GM21367 (cell line): ENCODE results near the gene ITGBL1.

Experiments
- ATAC-seq: cut with Tn5 transposase; IDR thresholded peaks from one replicate; pipeline ENCODE4 v1.9.1; 2021; ENCODE audit not compliant: unreplicated experiment

The ITGBL1 gene, protein sequence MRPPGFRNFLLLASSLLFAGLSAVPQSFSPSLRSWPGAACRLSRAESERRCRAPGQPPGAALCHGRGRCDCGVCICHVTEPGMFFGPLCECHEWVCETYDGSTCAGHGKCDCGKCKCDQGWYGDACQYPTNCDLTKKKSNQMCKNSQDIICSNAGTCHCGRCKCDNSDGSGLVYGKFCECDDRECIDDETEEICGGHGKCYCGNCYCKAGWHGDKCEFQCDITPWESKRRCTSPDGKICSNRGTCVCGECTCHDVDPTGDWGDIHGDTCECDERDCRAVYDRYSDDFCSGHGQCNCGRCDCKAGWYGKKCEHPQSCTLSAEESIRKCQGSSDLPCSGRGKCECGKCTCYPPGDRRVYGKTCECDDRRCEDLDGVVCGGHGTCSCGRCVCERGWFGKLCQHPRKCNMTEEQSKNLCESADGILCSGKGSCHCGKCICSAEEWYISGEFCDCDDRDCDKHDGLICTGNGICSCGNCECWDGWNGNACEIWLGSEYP

DNA sequence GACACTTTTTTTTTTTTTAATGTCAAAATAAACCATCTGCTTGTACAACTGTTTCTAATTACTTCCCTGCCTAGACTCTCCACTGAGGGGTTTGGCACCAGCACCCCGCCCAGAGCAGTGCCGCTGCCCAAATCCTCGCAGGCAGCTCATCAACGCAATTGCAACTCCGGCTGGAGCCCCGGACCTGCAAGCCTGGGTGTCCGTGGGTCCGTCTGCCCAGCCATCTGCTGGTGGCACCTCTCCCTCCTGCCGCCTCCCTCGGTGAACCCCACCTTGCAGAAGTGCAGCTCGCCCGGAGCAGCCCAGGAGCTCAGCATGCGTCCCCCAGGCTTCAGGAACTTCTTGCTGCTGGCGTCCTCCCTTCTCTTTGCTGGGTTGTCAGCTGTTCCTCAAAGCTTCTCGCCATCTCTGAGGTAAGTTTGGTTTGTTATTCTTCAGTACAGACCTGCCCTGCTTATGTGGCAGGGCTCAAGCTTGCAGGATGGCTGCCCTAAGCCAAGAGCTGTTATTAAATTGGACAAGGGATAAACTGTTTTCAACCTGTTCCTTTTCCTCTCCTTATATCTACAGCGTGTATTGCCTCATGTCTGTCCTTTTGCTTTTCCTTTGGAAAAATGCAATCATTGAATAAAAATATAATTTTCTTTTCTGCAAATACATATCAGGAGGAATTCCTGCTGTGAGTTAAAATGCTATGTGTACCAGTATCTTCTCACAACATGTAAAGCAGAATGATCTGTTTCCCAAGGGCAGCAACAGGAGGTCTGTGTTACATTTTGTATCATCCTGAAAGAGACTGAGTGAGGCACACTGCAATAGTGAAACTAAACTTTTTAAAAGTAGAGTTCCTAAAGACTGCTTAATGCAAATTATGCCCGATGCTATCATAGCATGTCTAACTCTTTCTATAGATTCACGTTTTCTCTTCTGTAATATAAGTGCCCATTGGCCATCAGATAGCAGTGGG is at the start of gene ITGBL1:
TSS of gene ITGBL1 (plus strand) at position 157 of the 967 bp plus-strand sequence. CDS start at position 316, 159 bp downstream.
- ATAC-seq: peak; percentile 94

DNA sequence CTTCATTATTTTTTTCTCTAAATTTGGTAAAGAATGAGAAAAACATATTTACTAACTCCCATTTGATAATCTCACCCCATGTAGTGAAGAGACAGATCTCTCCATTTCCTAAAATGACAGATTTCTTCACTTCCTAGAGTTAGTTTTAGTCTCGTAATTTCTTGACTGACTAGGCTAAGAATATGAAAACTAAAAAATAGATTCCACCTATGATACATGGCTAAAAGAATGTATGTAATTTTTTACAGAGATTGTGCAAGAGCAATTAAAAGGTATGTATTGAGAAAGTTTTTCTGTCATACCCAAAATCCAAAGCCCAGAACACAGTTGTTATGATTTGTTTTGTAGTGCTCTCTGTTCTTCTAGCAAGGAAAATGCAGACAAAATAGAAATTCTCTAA is 45.7 kb upstream of the ITGBL1 start:
- ATAC-seq: no peak

DNA sequence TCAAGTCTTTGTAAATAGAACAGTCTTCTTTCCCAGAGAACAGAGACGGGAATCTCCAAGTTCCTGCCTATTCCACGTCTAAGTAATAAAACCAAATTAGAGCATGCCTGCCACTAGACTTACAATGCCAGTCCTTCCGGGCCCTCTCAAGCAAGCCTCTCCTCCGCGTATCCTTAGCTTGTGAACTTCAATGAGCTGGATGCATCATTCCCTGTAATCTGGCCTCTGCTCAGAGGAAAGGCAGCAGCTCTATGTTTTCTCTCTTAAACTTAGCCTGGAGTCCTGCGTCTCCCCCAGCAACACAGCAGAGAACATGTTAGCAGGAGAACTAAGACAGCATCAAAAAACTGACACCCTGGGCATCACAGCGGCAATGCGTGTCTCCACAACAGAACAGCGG is 44.3 kb upstream of the ITGBL1 start:
- ATAC-seq: no peak

DNA sequence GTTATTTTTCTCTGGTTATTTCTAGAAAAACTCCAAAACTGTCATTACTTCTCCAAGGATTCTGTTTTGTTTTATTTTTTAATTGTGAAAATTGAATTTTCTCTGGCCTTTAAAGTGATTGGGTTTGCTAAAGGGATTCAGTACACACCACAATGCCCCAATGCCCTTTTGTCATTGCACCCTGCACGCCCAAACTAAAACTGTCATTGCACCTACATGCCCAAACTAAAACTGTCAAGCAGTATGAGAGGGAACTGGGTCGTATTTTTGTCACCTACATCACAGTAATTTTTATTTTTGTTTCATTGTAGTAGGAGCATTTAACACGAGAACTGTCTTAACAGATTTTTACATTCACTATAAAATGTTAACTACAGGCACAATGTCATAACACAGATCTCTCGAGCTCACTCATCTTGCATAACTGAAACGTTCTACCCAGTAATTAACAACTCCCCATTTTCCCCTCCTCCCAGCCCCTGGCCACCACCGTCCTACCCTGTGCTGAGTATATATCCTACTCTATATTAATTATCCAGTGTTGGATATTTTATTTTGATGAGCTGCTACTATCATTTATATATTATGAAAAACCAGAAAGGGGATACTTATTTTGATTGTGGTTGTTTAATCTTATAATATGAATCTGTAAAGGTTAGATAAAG is 43.4 kb upstream of the ITGBL1 start:
- no peak for ATAC-seq

DNA sequence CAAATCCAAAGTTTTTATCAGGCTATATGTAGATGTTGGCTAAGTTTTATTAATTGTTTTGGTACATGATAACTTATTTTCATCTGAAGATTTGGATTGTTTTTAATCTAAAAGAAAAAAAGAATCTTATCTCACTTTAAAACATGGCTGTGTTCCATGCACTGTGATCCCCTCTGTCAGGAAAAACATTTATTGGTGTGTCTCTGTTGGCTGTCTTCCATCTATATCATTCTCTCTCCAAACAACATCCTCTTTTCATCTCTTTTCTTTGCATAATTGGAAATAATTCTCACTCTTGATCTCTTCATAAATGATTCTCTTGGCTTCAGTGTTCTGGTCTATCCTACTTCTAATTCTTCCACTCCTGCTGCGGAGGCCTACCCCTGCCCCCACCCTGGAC is 40.4 kb upstream of the ITGBL1 start:
- no peak for ATAC-seq

DNA sequence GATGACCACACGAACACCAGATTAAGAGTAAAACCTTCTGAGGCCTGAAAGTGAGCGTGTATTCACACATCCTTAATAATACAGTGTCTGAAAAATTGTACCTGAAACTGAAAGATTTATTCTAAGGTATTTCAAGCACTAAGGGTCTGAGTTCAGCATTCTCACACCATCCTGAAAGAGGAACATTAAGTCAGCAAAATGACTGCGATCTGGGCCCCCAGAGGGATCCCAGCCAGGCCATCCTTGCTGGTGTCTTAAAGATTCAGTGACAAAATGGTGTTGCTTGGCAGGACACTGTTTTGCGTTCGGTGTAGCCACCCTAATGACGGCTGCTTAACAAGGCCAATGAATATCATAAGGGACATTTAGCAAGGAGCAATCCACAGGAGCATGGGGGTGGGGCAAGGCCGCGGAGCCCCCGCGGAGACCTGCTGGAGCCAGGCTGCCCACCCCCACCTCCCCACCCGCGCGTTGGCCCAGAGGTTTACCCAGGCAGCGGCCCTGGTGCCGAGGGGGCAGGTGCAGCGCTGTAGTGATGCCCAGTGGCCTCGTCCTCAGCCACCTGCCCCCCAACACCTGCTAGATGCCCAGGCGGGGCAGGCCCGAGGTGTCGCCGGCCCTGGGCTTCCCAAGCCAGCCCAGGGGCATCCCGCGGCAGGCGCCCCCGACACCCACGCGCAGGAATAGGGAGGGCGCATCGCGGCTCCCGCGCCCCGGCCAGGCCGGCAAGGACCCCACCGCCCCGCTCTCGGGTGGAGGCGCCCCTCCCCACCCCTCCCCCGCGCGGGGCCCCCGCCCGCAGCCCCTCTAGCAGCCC is 36.9 kb upstream of the ITGBL1 start:
- ATAC-seq: peak; percentile 62

DNA sequence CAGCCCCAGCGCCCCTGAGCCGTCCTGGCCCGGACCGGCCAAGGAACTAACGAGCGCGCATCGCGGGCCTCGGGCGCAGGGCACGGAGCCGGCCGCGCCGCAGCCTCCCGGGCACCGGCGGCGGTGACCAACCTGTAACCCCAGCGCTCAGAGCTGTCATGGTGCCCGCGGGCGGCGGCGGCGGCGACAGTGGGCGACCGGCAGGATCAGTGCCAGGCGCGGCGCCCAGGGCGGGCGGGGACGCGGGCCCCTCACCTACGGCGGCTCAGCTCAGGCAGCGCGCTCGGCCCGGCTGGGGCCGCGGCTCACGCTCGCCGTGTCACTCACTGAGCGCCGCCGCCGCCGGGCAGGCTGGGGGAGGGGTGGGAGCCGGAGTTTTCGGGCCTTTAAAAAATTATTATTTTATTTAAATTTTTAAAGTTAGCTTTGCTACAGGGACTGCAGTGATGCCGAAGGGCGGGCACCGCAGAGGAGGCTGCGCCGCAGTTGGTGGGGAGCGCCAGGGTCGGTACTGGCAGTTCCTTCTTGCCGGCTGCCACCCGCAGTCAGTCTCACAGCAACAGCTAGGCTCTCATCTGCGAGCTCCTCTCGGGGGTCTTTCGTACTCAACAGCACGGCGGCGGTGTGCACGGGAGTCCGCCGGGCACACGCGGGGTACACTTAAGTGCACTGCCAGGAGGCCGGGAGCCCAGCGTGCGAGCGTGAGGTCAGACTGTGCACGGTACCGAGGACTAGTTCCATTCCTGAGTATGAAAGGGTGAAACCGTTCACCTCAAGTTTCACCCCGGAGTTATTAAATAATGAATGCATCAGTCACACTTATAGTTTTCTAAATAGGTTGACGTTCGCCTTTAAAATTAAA is 36.1 kb upstream of the ITGBL1 start, which contains the start of gene NALCN:
TSS of gene NALCN (minus strand) at position 328 of the 862 bp plus-strand sequence. CDS start 17,382 bp downstream, outside the sequence.
- peak; percentile 50 for ATAC-seq

DNA sequence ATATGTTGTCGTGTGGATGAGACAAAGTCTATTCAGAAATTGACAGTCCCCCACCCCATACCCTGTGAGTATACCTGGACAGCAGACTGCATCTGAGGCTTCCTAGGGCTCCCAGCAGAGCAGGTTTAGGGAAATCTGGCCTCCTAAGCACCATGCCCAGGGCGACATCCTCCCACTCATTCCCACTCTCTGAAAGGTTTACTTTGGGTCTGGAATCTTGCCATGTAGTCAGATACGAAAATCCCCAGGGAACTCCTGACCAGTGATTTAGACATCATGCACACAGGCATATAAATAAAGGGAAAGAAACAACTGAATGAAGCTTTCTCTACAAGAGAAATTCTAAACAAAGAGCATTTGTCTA is 35.5 kb upstream of the ITGBL1 start:
- no peak for ATAC-seq

DNA sequence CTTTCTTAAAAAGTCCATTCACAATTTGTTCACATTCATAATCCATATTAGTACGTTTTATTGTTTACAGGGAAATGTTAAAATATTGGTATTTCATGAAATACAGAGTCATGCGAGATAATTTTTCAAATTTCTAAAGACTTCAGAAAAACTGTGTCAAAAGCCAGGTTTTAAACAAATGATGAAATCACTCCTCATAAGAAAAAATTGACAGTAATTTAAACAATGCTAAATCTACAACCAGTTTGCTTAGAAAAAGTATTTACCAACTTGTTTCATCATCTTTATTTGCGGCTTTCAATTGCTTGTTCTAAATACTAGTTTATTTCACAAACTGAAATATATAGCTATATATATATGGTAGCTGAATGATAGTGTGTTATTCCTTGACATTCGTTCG is 35.0 kb upstream of the ITGBL1 start:
- no peak for ATAC-seq

DNA sequence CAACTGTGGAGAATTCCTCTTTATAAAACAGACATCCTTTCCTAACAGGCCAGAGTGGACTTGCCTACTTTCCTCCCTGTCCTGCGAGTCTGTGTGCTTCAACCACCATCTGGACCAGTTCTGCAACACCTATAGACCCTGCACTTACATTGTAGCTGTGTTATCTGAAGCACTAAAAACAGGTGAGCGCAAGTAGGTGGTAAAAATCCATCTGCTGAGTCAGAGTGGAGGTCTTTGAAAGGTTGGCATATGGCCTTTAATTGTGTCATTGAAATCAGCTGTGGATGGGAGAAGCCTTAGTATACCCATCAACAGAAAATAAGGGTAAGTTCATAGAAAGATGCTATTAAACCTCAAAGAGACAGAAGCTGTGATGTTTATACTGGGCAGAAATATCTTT is 28.6 kb upstream of the ITGBL1 start:
- no peak for ATAC-seq

DNA sequence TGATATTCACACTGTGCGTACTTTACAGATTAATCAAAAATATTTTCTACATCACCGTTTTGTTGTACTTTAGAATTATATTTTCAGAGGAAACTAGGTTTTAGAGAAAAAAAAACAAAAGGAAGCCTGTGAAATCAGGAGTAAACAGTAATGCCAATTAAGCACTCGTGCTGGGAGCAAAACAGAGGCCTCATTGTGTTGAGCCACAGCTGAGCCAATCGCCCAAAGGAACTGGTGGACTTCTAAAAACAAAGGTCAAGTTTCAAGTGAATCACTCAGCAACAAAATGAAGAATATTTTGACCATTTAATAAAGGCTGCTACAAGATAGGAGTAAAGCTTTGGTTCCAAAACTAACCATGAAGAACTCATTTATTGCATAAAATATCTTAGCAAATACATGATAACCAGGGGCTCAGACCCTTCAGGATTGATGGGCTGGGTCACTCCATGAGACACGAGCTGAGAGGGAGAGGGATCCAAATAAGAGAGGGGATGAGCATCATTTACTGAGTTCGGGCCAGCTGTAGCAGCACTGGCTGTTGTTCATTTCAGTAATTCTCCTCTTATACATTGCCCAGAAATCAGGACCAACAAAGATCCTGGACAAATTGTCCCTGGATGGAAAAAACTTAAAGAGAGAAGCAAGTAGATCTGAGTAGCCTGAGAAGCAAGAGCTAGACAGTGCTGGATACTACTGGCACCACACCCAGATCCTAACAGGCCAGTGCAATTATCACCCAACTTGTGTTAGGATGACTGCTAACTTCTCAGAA is 27.9 kb upstream of the ITGBL1 start:
- no peak for ATAC-seq

DNA sequence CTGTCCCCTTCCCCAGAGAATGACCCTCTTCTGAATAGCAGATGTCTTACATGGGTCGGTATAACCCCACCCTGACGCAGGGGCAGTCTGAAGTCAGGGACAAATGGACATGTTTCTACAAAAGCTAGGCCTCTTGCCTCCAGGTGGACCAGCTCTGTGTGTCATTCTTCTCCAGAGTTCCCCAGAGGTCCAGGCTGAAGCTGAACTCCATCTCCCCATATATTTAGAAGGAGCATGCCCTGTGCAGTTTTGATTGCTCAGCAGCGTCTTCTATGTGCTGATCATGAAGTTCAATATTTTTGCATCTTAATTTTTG is 27.4 kb upstream of the ITGBL1 start:
- ATAC-seq: no peak

DNA sequence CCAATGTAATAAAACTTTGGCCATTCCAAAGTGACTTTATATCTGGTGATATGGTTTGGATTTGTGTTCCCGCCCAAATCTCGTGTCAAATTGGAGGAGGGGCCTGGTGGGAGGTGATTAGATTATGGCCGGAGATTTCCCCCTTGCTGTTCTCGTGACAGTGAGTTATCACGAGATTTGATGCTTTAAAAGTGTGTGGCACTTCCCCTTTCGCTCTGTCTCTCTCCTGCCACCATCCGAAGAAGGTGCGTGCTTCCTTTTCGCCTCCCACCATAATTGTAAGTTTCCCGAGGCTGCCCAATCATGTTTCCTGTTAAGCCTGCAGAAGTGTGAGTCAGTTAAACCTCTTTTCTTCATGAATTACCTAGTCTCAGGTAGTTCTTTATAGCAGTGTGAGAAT is 26.9 kb upstream of the ITGBL1 start:
- ATAC-seq: no peak

DNA sequence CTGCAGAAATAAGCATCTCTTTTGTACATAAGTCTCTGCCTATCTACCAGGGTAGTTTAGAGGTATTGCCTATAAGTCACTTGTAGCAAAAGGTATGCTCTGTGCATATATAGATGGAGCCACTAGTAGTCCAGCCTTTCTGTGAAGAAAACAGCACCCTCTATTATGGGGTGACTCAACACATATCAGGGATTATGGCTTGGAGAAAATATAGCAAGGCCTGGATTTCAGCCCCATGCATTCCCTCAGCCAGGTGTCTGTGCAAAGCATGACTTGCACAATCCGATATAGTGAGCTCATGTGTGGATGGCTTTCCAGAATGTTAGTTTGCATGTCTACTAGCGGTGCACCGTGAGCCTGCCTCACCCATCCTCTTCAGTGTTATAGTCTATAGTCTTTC is 22.7 kb upstream of the ITGBL1 start:
- no peak for ATAC-seq

DNA sequence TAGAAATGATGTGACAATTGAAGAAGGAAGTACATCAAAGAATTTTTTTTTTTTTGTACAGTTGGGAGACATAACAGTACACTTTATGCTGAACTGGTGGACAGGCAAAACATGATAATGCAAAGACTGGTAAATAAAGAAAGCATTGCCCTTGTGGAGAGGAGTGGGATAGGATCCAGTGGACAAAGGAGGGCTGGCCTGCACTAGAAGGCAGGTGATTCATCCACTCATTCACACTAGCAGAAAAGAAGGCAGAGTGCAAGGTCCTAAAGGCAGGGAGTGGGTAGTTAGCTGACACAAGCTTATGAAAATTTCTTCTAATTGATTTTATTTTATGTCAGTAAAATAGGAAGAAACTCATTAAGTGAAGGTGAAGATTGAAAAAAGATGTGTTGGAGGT is 18.6 kb upstream of the ITGBL1 start:
- ATAC-seq: no peak

DNA sequence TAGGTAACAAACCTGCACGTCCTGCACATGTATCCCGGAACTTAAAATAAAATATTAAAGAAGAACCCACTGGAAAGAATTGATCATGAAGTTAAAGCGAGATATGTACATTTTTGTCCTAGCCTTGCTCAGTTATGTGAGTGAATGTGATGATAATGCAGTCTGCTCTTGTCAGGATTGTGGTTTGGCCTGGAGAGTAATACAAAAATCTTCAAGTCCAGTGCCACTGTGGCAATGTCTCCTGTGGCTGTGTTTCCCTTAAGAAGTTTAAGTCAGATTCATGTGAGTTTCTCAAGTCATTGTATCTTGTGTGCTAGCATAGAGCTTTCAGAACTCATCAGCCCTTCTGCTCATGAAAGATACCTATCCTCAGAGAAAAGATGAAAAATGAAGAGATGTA is 18.0 kb upstream of the ITGBL1 start:
- no peak for ATAC-seq

DNA sequence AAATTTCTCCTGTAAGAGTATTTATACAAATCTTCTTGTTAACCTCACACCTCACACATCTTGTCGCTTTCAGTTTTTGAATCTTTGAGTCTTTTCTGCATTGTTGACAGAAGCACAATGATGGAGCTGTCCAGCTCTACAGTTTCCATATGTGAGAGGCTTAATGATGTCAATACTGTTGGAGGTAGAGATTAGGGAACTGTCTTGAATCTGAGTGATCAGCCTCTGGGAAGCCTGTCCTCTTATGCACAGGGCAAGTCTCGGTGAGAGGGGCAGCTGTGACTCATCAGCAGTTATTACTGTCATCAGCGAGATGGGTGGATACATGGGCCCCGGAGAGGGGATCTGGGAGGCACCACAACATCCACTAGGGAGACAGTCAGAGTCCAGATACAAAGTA is 4.6 kb upstream of the ITGBL1 start:
- ATAC-seq: no peak

DNA sequence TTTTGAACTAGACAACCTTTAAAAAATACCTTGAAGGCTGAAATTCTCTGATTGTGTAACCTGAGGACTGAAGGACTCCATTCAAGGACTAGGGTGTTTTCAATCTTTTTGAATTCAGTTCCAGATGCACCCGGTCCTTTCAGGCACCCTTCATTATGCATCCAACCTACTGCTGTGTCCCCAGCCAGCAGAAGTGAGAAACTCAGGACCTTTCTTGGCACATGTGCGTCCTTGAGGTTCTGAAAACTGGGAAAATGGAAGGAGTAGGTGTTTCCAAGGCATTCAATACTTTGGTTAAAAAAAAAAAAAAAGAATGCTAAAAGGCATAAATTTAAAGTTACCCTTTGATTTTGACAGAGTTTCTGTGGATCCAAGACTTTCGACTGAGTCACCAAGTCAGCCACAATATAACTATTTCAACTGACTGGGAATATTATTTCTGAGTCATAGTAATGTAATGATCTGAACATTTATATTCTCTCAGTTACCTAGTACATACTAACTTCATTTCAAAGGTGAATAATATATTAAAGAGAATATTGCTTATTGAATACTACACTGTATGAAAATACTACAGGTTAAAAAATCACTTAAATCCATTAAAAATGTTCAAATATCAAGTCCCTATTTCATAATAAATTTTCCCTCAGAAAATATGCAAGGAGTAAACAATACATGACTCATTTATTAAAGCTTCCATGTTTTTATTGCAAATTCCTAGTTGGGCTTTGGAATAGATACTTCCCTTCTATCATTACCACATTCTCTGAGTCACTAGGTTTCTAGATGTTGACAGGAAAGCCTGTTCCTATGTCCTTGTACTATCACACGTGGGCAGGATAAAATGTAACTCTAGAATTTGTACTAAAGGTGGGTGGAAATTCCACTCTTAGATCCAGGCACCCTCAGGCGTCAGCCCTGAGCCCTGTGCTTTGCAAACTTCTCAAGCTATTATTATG is 2.4 kb upstream of the ITGBL1 start:
- ATAC-seq: no peak
